Transverse colon (tissue), 3 donors: ENCODE data around the gene SCN8A.

ENCODE experiments used
- CTCF ChIP-seq, 5 experiments: fragments of 200-600 bp in 3 of 5; fragments of 450-650 bp in 2 of 5; sonication (generic) in 3 of 5; IDR thresholded peaks; 1 replicate in 2 of 5; 2 replicates in 3 of 5; pipeline ENCODE4 v1.5.1; 2016 to 2017; ENCODE audit warnings: antibody characterized with exemption in 5 of 5, inconsistent platforms in 3 of 5, mild to moderate bottlenecking in 2 of 5, moderate library complexity in 1 of 5
- POLR2A ChIP-seq: fragments of 450-650 bp; IDR thresholded peaks from one replicate; pipeline ENCODE4 v1.6.1; 2016; ENCODE audit warnings: antibody characterized with exemption, mild to moderate bottlenecking, moderate library complexity

DNA sequence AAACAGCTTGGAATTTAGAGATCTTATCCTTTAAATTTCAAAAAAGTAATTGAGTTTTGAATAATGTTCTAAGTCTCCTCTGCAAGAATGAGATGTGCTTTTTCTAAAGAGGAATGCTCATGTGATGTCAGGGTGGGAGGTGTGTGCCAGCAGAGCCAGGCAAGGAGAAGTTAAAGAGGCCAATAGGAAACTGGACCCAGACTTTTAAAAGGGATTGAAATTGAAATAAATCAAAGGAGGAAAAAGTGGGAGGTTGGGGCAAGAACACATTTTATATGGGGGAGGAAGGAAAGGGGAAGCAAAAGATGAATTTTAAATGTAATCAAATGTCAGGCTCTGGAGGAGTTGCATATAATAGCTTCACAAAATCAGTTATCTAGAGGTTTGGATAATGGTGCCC, 131.4 kb downstream of the SCN8A start:
- TF ChIP-seq CTCF (IDR thresholded peaks at IDR 0.05) (no peak), POLR2A (no peak)
